HG03039 (cell line): ENCODE data around the gene CX3CR1.
"Not testable (repeated sequence)": the region's sequence is repeated elsewhere in the genome, so short reads cannot be mapped to it uniquely, and the experiment has no call there.

Source experiments
- ATAC-seq: cut with Tn5 transposase; IDR thresholded peaks from one replicate; pipeline ENCODE4 v1.9.1; 2021; ENCODE audit warnings: mild to moderate bottlenecking, moderate library complexity; ENCODE audit not compliant: unreplicated experiment

The CX3CR1 gene

DNA sequence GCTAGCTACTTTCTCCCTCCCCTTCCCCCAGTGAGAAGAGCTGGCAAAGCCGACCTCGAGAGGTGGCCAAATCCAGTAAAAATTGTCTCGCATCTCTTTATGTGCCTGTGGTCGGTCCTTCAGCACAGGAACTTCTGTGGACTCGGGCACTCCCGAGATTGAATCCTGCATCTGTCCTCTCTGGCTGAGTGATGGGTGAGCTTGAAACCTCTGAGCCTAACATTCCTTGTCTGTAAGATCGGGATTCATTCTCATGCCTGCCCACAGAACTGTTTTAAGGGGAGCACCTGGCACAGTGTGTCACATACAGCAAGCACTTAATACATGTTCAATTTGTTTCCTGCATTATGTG, 11.3 kb downstream of the CX3CR1 start:
- ATAC-seq = no peak

DNA sequence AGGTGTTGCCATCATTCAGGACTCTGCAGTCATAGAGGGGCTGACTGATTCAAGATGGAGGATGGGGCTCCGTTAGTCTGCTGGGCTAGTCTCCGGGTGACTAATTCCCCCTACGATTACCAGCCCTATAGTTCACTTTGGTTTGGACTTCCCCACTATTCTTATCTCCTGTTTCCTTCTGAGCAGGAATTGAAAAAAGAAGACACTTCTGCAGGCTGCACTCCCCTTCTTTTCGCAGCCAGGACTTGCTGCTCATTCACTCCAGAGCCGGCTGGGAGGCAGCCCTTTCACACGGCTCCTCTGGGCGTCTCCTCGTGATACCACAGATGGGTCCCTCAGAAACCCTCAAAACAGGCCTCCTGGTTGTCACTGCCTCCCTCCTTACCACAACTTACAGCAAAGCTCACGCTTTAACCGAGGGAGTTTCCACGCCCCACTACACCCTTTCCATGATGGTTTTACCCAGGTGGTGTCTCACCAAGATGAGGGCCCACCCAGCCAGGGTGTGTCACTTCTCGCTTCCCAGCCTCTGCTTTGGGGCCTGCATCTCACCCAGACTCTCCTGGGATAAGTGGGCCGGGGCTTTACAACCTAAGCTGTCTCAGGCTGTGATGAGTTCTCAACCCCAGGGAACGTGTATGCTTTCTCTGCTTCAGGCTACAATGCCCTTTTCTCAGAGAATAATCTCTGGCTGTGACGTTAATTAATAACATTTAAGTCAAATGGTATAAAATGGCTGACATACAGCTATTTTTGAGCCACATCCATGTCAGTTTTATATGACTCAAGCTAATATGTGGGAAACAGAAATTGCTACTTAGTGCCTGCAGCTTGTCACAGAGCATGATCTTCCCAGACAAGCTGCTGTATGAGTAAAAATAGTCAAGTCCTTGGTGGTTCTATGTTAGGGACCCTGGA, 11.9 kb downstream of the CX3CR1 start:
- ATAC-seq = no peak

DNA sequence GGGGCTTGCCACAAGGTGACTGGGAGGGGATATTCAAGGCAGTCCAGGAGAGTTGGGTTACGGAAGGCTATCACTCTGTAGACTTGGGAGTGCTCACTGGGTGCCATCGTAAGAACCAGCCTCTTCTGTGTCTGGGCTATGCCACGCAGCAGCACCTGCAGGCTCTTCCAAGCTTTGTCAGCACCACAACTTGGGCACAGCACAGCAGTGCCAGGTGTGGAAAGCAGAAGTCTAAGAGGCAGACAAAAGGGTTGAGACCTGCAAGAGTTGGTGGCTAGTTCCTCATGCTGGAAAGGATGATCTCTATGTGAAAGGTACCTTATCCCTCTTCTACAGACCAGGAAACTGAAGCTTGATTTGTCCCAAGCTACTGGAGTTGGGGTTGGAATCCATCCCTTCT, 15.8 kb downstream of the CX3CR1 start:
- ATAC-seq = no peak

GRCh38 chr3:39263576-39263975, 16.3 kb downstream of the CX3CR1 start:
- ATAC-seq = no peak

- ATAC-seq = no peak
These were observed 17.0 kb downstream of the CX3CR1 start for GRCh38 chr3:39262846-39263245.

DNA sequence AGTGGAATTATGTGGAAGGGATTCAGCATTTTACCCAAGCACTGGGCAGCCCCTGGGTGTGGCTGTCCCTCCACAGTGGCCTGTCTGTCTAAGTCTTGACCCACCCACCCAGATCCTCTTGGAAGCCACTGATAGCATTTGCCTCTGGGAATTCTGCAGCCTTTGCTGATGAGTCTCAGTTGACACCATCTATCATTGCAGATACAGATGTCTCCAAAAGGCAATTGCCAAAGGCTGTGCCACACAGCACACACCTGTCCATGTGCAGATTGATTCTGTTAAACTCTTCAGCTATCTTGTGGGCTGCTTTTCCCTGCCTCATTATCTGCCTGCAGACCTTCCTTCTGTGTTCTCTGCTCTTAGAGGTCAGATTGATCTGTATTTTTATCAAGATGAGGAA, 18.1 kb downstream of the CX3CR1 start:
- no peak for ATAC-seq

DNA sequence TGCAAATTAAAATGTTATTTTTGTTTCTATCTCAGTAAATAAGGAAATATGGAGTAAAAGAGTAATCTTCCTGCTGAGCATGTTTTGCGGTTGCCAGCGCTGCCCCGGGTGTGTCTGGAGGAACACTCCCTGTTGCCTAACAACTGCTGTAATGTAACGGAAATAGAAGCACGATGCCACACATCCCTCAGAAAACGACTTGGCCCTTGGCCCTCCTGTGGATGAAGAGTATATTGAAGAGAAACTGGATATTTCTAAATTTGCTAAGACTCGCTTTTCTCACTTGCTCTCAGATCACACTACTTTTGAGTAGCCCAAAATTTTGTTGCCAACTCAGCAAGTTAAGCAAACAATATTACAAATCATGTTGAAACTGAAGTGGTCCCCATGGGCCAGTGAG, 18.9 kb downstream of the CX3CR1 start:
- peak; percentile 40 for ATAC-seq

GRCh38 chr3:39260318-39260717, 19.5 kb downstream of the CX3CR1 start:
- ATAC-seq = no peak

GRCh38 chr3:39255503-39256325, 24.1 kb downstream of the CX3CR1 start:
- ATAC-seq = peak; percentile 98

GRCh38 chr3:39254806-39255449, 24.9 kb downstream of the CX3CR1 start:
- ATAC-seq = no peak

GRCh38 chr3:39251576-39251975, 28.3 kb downstream of the CX3CR1 start:
- ATAC-seq = no peak

- ATAC-seq = no peak
These were observed 29.6 kb downstream of the CX3CR1 start for GRCh38 chr3:39250116-39250747.

- ATAC-seq = peak; percentile 63
These were observed 30.3 kb downstream of the CX3CR1 start for GRCh38 chr3:39249453-39250115.

GRCh38 chr3:39241561-39241960, 38.3 kb downstream of the CX3CR1 start:
- no peak for ATAC-seq

GRCh38 chr3:39237027-39237426, 42.8 kb downstream of the CX3CR1 start:
- no peak for ATAC-seq

DNA sequence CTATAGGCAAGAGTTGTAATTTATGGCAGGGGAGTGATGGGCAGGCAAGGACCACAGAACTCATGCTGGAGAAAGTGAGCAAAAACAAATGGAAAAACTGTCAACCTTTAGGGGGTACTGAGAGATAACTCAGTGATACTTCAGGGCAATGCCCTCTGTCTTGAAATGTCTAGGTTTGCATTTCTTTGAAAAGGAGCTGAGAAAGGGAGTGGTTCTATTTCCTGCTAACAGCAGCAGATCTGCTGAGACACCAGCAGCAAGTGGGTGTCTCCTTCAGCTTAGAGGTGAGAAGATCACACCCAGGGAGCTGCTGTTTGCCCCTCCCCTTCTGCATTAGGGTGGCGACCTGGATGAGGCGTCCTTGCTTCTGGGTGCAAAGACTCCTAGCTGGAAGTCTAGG, 45.2 kb downstream of the CX3CR1 start:
- no peak for ATAC-seq

DNA sequence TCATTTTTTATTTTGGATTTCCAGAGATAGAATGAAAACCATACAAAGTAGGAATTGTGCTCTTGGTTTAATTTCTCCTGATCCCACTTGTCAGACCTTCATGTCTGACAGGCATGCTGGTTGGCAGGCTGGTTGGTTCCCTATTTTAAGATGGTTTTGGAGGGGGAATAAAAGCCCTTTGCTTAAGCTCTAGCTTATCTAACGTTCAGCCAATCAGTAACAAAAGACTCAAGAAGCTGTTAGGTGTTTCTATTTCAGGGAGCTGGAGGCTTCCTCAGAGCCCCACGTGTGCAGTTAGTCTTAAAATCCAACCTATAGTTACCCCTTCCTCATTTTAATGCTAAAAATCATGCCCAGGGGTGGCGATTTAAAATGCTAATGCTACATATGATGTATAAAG, 47.0 kb downstream of the CX3CR1 start:
- no peak for ATAC-seq

- no peak for ATAC-seq
These were observed 49.4 kb downstream of the CX3CR1 start for GRCh38 chr3:39230453-39230852.

GRCh38 chr3:39228496-39228895, 51.3 kb downstream of the CX3CR1 start:
- no peak for ATAC-seq

DNA sequence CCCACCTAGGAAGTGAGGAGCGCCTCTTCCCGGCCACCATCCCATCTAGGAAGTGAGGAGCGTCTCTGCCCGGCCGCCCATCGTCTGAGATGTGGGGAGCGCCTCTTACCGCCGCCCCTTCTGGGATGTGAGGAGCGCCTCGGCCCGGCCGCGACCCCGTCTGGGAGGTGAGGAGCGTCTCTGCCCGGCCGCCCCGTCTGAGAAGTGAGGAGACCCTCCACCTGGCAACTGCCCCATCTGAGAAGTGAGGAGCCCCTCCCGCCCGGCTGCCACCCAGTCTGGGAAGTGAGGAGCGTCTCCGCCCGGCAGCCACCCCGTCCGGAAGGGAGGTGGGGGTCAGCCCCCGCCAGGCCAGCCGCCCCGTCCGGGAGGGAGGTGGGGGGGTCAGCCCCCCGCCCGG, 52.2 kb downstream of the CX3CR1 start:
- not testable (repeated sequence) for ATAC-seq
